Panc1 (cell line): ENCODE measurements around the gene DPP8. TPM values are rescaled to one million over a fixed set of nuclear protein-coding genes. Genes with fewer than 3 reads are reported as not detected.

Source experiments
- ATAC-seq: fragments of 200-7000 bp; cut with Tn5 transposase; 2 replicates; pipeline ENCODE4 v1.9.1; 2020; ENCODE audit warnings: mild to moderate bottlenecking, moderate library complexity
- BruUV-seq: library from RNA; stranded (reverse); fragments of 400-500 nt; replicated peaks from 2 replicates; lab custom pipeline; 2021; lab: Mats Ljungman, UMichigan
- CTCF ChIA-PET: fragments of 300-600 bp; sonication (Branson Sonifier 250); formaldehyde crosslinking; loops from one replicate; lab custom pipeline; 2022; ENCODE audit warnings: antibody characterized with exemption; lab: Charles Lee
- POLR2A ChIA-PET: fragments of 300-600 bp; sonication (Branson Sonifier 250); formaldehyde crosslinking; loops from one replicate; lab custom pipeline; 2022; ENCODE audit warnings: antibody characterized with exemption; lab: Charles Lee
- DNase-seq: peaks from one replicate; pipeline ENCODE4 v3.0.0-alpha.2; 2010; ENCODE audit warnings: low read depth, low spot score
- H3K27ac ChIP-seq: 2 replicates; pipeline ENCODE4 v1.5.1; 2011; ENCODE audit warnings: mild to moderate bottlenecking, low read length, inconsistent platforms
- H3K27me3 ChIP-seq: fragments of 200-500 bp; sonication (Bioruptor generic); 2 replicates; pipeline ENCODE4 v1.6.0; 2014; ENCODE audit warnings: low read length, inconsistent platforms; ENCODE audit not compliant: control insufficient read depth, insufficient read depth
- H3K36me3 ChIP-seq: fragments of 200-500 bp; sonication (Bioruptor generic); 2 replicates; pipeline ENCODE4 v1.5.1; 2014; ENCODE audit warnings: inconsistent platforms, mild to moderate bottlenecking, low read length, moderate library complexity; ENCODE audit not compliant: control insufficient read depth, insufficient read depth
- H3K4me1 ChIP-seq: 2 replicates; pipeline ENCODE4 v1.5.1; 2011; ENCODE audit warnings: inconsistent platforms, mild to moderate bottlenecking, low read length, moderate library complexity; ENCODE audit not compliant: control insufficient read depth, insufficient read depth
- H3K4me3 ChIP-seq, 2 experiments: 2 replicates each; pipeline ENCODE4 v1.5.1; 2011 to 2012; ENCODE audit warnings: low read depth in 2 of 2, low read length in 2 of 2, mild to moderate bottlenecking in 2 of 2, inconsistent platforms in 1 of 2, moderate library complexity in 1 of 2
- H3K9me3 ChIP-seq: fragments of 200-500 bp; sonication (Bioruptor generic); 2 replicates; pipeline ENCODE4 v1.5.1; 2014; ENCODE audit warnings: low read depth, mild to moderate bottlenecking, inconsistent platforms, low read length, moderate library complexity; ENCODE audit not compliant: control insufficient read depth, insufficient read depth
- POLR2AphosphoS5 ChIP-seq: IDR thresholded peaks from 2 replicates; pipeline ENCODE4 v1.6.1; 2012; ENCODE audit warnings: mild to moderate bottlenecking, low read depth, low read length, moderate library complexity
- SIN3A ChIP-seq: IDR thresholded peaks from 2 replicates; pipeline ENCODE4 v1.6.1; 2012; ENCODE audit warnings: low read depth, mild to moderate bottlenecking, low read length, moderate library complexity, borderline replicate concordance; ENCODE audit not compliant: insufficient read depth
- TCF7L2 ChIP-seq: IDR thresholded peaks from 2 replicates; pipeline ENCODE4 v1.6.1; 2011; ENCODE audit warnings: mild to moderate bottlenecking, low read depth, low read length, inconsistent platforms
- in situ Hi-C: cut with HindIII; loops from 2 replicates; pipeline ENCODE4 v1.10.0; 2016; ENCODE audit warnings: low sequenced_read_pairs, low pct_unique_long_range_greater_than_20kb
- intact Hi-C: fragments of 100-400 bp; cut with micrococcal nuclease; formaldehyde crosslinking; loops from one replicate; pipeline ENCODE4 v1.10.0; 2022; ENCODE audit not compliant: unreplicated experiment
- total RNA-seq: library from RNA; stranded (reverse); gene quantifications from one replicate; pipeline ENCODE4 v1.2.1, GENCODE V29; 2021; ENCODE audit not compliant: unreplicated experiment
- TF ChIP-seq, protein P1 (sequence below), 2 experiments: IDR thresholded peaks; 2 replicates each; pipeline ENCODE4 v1.6.1; 2011 to 2012; ENCODE audit warnings: low read depth in 2 of 2, control low read depth in 1 of 2, low read length in 1 of 2, mild to moderate bottlenecking in 1 of 2, moderate library complexity in 1 of 2; ENCODE audit not compliant: insufficient read depth in 1 of 2
- TF ChIP-seq, protein P2 (sequence below): fragments of 450-650 bp; IDR thresholded peaks from 2 replicates; pipeline ENCODE4 v1.5.1; 2017; ENCODE audit warnings: mild to moderate bottlenecking

The DPP8 gene
- total RNA-seq, 1 experiment from 2014 or later = 36.2 TPM

DNA sequence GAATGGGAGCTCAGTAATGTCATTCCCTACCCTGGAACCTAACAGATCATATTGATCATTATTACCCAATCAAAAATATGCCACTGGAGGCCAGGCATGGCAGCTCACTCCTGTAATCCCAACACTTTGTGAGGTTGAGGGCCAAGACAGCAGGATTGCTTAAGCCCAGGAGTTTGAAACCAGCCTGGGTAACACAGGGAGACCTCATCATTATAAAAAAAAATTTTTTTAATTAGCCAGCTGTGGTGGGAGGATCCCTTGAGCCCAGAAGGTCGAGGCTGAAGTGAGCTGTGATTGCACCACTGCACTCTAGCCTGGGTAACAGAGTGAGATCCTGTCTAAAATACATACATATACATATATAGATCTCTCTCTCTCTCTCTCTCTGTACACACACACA is 104.9 kb downstream of the DPP8 start:
- ATAC-seq (no peak), DNase-seq (no peak)
- TF ChIP-seq SIN3A = no peak
- TF ChIP-seq, protein P1, sequence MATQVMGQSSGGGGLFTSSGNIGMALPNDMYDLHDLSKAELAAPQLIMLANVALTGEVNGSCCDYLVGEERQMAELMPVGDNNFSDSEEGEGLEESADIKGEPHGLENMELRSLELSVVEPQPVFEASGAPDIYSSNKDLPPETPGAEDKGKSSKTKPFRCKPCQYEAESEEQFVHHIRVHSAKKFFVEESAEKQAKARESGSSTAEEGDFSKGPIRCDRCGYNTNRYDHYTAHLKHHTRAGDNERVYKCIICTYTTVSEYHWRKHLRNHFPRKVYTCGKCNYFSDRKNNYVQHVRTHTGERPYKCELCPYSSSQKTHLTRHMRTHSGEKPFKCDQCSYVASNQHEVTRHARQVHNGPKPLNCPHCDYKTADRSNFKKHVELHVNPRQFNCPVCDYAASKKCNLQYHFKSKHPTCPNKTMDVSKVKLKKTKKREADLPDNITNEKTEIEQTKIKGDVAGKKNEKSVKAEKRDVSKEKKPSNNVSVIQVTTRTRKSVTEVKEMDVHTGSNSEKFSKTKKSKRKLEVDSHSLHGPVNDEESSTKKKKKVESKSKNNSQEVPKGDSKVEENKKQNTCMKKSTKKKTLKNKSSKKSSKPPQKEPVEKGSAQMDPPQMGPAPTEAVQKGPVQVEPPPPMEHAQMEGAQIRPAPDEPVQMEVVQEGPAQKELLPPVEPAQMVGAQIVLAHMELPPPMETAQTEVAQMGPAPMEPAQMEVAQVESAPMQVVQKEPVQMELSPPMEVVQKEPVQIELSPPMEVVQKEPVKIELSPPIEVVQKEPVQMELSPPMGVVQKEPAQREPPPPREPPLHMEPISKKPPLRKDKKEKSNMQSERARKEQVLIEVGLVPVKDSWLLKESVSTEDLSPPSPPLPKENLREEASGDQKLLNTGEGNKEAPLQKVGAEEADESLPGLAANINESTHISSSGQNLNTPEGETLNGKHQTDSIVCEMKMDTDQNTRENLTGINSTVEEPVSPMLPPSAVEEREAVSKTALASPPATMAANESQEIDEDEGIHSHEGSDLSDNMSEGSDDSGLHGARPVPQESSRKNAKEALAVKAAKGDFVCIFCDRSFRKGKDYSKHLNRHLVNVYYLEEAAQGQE (IDR thresholded peaks at IDR 0.05; ENCODE audit: insufficient read depth in 1 of 2, low read depth in 2 of 2, low read length in 1 of 2) = no peak
- no peak for TF ChIP-seq POLR2AphosphoS5
- TF ChIP-seq, protein P2, sequence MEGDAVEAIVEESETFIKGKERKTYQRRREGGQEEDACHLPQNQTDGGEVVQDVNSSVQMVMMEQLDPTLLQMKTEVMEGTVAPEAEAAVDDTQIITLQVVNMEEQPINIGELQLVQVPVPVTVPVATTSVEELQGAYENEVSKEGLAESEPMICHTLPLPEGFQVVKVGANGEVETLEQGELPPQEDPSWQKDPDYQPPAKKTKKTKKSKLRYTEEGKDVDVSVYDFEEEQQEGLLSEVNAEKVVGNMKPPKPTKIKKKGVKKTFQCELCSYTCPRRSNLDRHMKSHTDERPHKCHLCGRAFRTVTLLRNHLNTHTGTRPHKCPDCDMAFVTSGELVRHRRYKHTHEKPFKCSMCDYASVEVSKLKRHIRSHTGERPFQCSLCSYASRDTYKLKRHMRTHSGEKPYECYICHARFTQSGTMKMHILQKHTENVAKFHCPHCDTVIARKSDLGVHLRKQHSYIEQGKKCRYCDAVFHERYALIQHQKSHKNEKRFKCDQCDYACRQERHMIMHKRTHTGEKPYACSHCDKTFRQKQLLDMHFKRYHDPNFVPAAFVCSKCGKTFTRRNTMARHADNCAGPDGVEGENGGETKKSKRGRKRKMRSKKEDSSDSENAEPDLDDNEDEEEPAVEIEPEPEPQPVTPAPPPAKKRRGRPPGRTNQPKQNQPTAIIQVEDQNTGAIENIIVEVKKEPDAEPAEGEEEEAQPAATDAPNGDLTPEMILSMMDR = no peak
- TF ChIP-seq TCF7L2 = no peak
- Histone ChIP-seq H3K36me3 (no peaks in the 10 kb centered on the region), H3K4me1 (peaks cover 35% of the 10 kb centered on the region), H3K27me3 (no peaks in the 10 kb centered on the region), H3K27ac (no peak overlapping the region), H3K4me3 (no peak overlapping the region), H3K9me3 (no peaks in the 10 kb centered on the region)
- in situ Hi-C loops (no loop called here), intact Hi-C loops (no loop called here)
- no TSS peak for BruUV-seq
- ChIA-PET CTCF (interaction anchor here (0.6 kb wide), 1 partner anchor 11 kb away, joined by 3 read pairs; no protein-coding TSS in a partner anchor), POLR2A (no interaction called here)

DNA sequence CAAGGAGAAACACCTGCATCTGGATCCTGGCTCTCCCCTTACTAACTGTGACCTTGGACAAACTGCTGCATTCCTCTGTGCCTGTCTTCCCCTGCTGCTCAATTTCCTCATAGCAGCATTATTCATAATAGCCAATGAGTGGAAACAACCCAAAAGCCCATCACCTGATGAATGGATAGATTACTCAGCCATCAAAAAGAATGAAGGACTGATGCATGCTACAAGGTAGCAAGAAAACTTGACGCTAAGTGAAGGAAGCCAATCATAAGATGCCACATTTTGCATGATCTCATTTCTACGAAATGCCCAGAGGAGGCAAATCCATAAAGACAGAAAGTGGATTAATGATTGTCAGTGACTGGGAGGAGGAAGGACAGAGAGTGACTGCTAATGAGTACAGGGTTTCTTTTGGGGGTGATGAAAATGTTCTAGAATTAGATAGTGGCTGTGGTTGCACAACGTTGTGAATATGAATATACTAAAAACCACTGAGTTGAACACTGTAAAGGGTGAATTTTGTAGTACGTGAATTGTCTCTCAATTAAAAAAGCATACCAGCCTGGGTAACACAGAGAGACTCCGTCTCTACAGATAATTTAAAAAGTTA is 105.9 kb downstream of the DPP8 start:
- intact Hi-C loops = no loop called here

More for the DNA sequence above, 105.9 kb downstream of the DPP8 start:
- no peaks in the 10 kb centered on the region for H3K9me3 ChIP-seq
- H3K4me1 ChIP-seq = peaks cover 27% of the 10 kb centered on the region
- no peak overlapping the region for H3K4me3 ChIP-seq
- no TSS peak for BruUV-seq
- no peaks in the 10 kb centered on the region for H3K36me3 ChIP-seq
- no peak overlapping the region for H3K27ac ChIP-seq
- ATAC-seq = no peak
- TF ChIP-seq, protein P1 (IDR thresholded peaks at IDR 0.05; ENCODE audit: insufficient read depth in 1 of 2, low read depth in 2 of 2, low read length in 1 of 2) = no peak
- TF ChIP-seq POLR2AphosphoS5 = no peak
- no peak for TF ChIP-seq SIN3A
- TF ChIP-seq TCF7L2 = no peak
- TF ChIP-seq, protein P2 = no peak
- no peak for DNase-seq
- POLR2A ChIA-PET = interaction anchor here (0.7 kb wide), 1 partner anchor 24 kb away, joined by 12 read pairs; no protein-coding TSS in a partner anchor
- H3K27me3 ChIP-seq = no peaks in the 10 kb centered on the region
- in situ Hi-C loops = no loop called here
- CTCF ChIA-PET = no interaction called here
